GM19351 (cell line): ENCODE measurements around the gene ILF3.

Experiments
- ATAC-seq: cut with Tn5 transposase; IDR thresholded peaks from one replicate; pipeline ENCODE4 v1.9.1; 2021; ENCODE audit warnings: mild to moderate bottlenecking, moderate library complexity; ENCODE audit not compliant: unreplicated experiment

ILF3 gene

GRCh38 chr19:10727685-10728201 is 73.6 kb downstream of the ILF3 start:
- no peak for ATAC-seq

GRCh38 chr19:10729411-10729810 is 75.3 kb downstream of the ILF3 start:
- no peak for ATAC-seq

GRCh38 chr19:10730932-10731331 is 76.8 kb downstream of the ILF3 start:
- no peak for ATAC-seq

GRCh38 chr19:10735741-10736140 is 81.6 kb downstream of the ILF3 start:
- no peak for ATAC-seq

- ATAC-seq, result no peak
Observed at GRCh38 chr19:10736189-10736588, 82.0 kb downstream of the ILF3 start.

- no peak for ATAC-seq
Observed at GRCh38 chr19:10736916-10737551, 82.9 kb downstream of the ILF3 start.

GRCh38 chr19:10737722-10738121 is 83.6 kb downstream of the ILF3 start:
- no peak for ATAC-seq

GRCh38 chr19:10740798-10741197 is 86.7 kb downstream of the ILF3 start:
- no peak for ATAC-seq
